Epithelial cell of esophagus (primary cell): Measurements from ENCODE around the gene NELL1.
A peak's percentile ranks its signal among the peaks of the same experiment; 100 is the strongest.

ENCODE experiments used
- DNase-seq: peaks from one replicate; pipeline ENCODE4 v3.0.0; 2010; ENCODE audit warnings: low read depth
- H3K4me3 ChIP-seq: 2 replicates; pipeline ENCODE4 v1.5.1; 2011; ENCODE audit warnings: mild to moderate bottlenecking, low read length, control low read depth
- TF ChIP-seq, protein P1 (sequence below): IDR thresholded peaks from 2 replicates; pipeline ENCODE4 v1.5.1; 2011; ENCODE audit warnings: low read depth, mild to moderate bottlenecking, low read length, control low read depth, inconsistent platforms; ENCODE audit not compliant: insufficient read depth; ENCODE audit errors: missing control alignments

NELL1 gene

DNA sequence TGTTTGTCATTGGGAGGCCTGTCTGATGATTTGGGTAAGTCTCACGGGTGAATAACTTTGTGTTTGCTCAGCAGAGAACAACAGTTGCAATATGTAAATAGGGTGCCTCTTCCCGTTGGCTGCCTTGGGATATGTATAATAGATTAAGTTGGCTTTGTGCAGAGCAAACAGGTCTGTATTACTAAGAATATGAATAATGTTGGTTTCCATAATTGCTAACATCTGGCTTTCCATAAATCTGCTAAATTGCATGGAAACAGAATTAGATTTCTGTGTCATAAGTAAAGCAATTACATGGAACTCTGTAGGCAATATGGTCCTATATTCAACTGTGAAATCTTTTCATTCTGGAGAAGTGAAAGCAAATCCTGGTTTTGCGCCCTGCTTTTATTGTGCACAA is 887.5 kb downstream of the NELL1 start:
- DNase-seq: peak; percentile 4
- TF ChIP-seq, protein P1, sequence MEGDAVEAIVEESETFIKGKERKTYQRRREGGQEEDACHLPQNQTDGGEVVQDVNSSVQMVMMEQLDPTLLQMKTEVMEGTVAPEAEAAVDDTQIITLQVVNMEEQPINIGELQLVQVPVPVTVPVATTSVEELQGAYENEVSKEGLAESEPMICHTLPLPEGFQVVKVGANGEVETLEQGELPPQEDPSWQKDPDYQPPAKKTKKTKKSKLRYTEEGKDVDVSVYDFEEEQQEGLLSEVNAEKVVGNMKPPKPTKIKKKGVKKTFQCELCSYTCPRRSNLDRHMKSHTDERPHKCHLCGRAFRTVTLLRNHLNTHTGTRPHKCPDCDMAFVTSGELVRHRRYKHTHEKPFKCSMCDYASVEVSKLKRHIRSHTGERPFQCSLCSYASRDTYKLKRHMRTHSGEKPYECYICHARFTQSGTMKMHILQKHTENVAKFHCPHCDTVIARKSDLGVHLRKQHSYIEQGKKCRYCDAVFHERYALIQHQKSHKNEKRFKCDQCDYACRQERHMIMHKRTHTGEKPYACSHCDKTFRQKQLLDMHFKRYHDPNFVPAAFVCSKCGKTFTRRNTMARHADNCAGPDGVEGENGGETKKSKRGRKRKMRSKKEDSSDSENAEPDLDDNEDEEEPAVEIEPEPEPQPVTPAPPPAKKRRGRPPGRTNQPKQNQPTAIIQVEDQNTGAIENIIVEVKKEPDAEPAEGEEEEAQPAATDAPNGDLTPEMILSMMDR: no peak
- no peak overlapping the region for H3K4me3 ChIP-seq

GRCh38 chr11:21560466-21560975 is 891.1 kb downstream of the NELL1 start:
- DNase-seq: no peak
- TF ChIP-seq, protein P1: no peak
- H3K4me3 ChIP-seq: no peak overlapping the region

DNA sequence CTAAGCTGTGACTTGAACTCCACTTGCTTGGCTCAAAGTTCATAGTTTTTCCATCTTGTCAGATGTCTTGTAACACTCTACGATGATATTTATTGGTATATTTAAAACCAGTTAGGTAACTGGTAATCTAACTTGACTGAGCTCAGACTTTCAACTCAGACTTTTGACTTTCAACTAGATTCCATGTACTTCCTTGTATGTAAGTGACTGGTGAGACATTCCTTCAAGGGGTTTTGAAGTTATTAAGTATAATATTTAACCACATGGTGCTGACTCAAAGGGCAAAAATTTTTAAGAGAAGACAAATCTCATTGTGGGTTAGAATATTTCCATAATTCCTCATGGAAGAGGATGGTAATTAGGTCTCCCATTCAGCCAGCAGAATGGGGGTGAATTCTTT is 892.2 kb downstream of the NELL1 start:
- H3K4me3 ChIP-seq: no peak overlapping the region
- no peak for DNase-seq
- TF ChIP-seq, protein P1: no peak

DNA sequence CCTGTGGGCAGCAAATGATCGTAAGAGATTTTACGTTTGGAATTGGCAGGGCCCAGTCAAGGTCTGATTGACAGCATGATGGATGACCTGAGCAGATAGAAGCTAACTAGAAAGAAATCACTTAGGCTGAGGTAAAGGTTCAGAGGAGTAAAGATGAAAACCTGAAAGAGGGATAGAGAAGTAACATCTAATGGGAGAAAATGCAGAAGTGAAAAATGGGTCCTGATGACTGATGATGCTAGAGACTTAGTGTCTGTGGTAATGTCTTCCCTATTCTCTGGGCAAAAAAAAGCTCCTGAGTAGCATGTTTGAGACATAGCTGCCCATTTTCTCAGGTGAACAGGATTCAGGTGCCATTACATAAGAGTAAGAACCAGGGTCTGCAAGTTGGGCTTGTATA is 894.7 kb downstream of the NELL1 start:
- TF ChIP-seq, protein P1: no peak
- DNase-seq: no peak
- H3K4me3 ChIP-seq: no peak overlapping the region

GRCh38 chr11:21564833-21565682 is 895.7 kb downstream of the NELL1 start:
- TF ChIP-seq, protein P1: no peak
- no peak overlapping the region for H3K4me3 ChIP-seq
- no peak for DNase-seq

GRCh38 chr11:21566521-21567117 is 897.2 kb downstream of the NELL1 start:
- DNase-seq: no peak
- H3K4me3 ChIP-seq: no peak overlapping the region
- TF ChIP-seq, protein P1: no peak
